H9 (cell line): ENCODE results near the gene ART4. TPM values are rescaled to one million over a fixed set of nuclear protein-coding genes. Genes with fewer than 3 reads are reported as not detected.

ENCODE experiments used
- DNase-seq: peaks from one replicate; pipeline ENCODE4 v3.0.0-alpha.2; 2017
- H2AFZ ChIP-seq: one replicate; pipeline ENCODE4 v1.6.1; 2013; ENCODE audit warnings: mild to moderate bottlenecking, low read length, control low read depth, moderate library complexity
- H2AK5ac ChIP-seq: 2 replicates; pipeline ENCODE4 v1.6.1; 2013; ENCODE audit warnings: low read length, control low read depth, mixed read lengths; ENCODE audit not compliant: insufficient read length
- H2BK120ac ChIP-seq: one replicate; pipeline ENCODE4 v1.6.1; 2013; ENCODE audit warnings: low read depth, mild to moderate bottlenecking, low read length, control low read depth, inconsistent platforms; ENCODE audit not compliant: poor library complexity, severe bottlenecking
- H2BK12ac ChIP-seq: 2 replicates; pipeline ENCODE4 v1.6.1; 2013; ENCODE audit warnings: low read length, control low read depth, mixed read lengths, low read depth; ENCODE audit not compliant: insufficient read length
- H2BK15ac ChIP-seq: 2 replicates; pipeline ENCODE4 v1.6.1; 2013; ENCODE audit warnings: low read depth, low read length, control low read depth
- H2BK20ac ChIP-seq: one replicate; pipeline ENCODE4 v1.6.1; 2013; ENCODE audit warnings: low read depth, mild to moderate bottlenecking, low read length, control low read depth, inconsistent platforms; ENCODE audit not compliant: poor library complexity, severe bottlenecking
- H2BK5ac ChIP-seq: 2 replicates; pipeline ENCODE4 v1.6.1; 2013; ENCODE audit warnings: low read length, control low read depth, mixed read lengths; ENCODE audit not compliant: insufficient read length
- H3K14ac ChIP-seq: 2 replicates; pipeline ENCODE4 v1.6.1; 2013; ENCODE audit warnings: low read length, control low read depth; ENCODE audit not compliant: insufficient read depth
- H3K18ac ChIP-seq: 2 replicates; pipeline ENCODE4 v1.6.1; 2013; ENCODE audit warnings: low read depth, mild to moderate bottlenecking, mixed read lengths, low read length, control low read depth; ENCODE audit not compliant: insufficient read length
- H3K23ac ChIP-seq: 2 replicates; pipeline ENCODE4 v1.6.1; 2013; ENCODE audit warnings: low read length, control low read depth, mixed read lengths, low read depth; ENCODE audit not compliant: insufficient read length
- H3K23me2 ChIP-seq: 2 replicates; pipeline ENCODE4 v1.6.1; 2013; ENCODE audit warnings: low read depth, mild to moderate bottlenecking, mixed read lengths, low read length, control low read depth; ENCODE audit not compliant: insufficient read length, poor library complexity, severe bottlenecking
- H3K27ac ChIP-seq: 2 replicates; pipeline ENCODE4 v1.5.1; 2013; ENCODE audit warnings: low read length, control low read depth, mixed read lengths, low read depth; ENCODE audit not compliant: insufficient read length
- H3K27me3 ChIP-seq: 2 replicates; pipeline ENCODE4 v1.6.1; 2013; ENCODE audit warnings: low read length, control low read depth, inconsistent platforms; ENCODE audit not compliant: insufficient read depth
- H3K4ac ChIP-seq: 2 replicates; pipeline ENCODE4 v1.6.1; 2013; ENCODE audit warnings: low read depth, mild to moderate bottlenecking, control low read depth, inconsistent platforms, low read length, moderate library complexity
- H3K4me1 ChIP-seq: 2 replicates; pipeline ENCODE4 v1.6.1; 2013; ENCODE audit warnings: low read length, control low read depth, inconsistent platforms; ENCODE audit not compliant: insufficient read depth
- H3K4me2 ChIP-seq: 2 replicates; pipeline ENCODE4 v1.6.1; 2013; ENCODE audit warnings: low read length, control low read depth, mixed read lengths; ENCODE audit not compliant: insufficient read length, insufficient read depth
- H3K56ac ChIP-seq: 2 replicates; pipeline ENCODE4 v1.6.1; 2013; ENCODE audit warnings: low read depth, mild to moderate bottlenecking, mixed read lengths, low read length, control low read depth; ENCODE audit not compliant: insufficient read length
- H3K79me1 ChIP-seq: 2 replicates; pipeline ENCODE4 v1.6.1; 2013; ENCODE audit warnings: low read depth, mild to moderate bottlenecking, moderate library complexity, low read length, control low read depth, inconsistent platforms; ENCODE audit not compliant: insufficient read depth, poor library complexity, severe bottlenecking
- H3K79me2 ChIP-seq: 2 replicates; pipeline ENCODE4 v1.6.1; 2013; ENCODE audit warnings: low read length, control low read depth, inconsistent platforms; ENCODE audit not compliant: insufficient read depth
- H3K9ac ChIP-seq: 2 replicates; pipeline ENCODE4 v1.6.1; 2013; ENCODE audit warnings: low read length, control low read depth, mixed read lengths; ENCODE audit not compliant: insufficient read length; ENCODE audit errors: extremely low read depth
- H3K9me3 ChIP-seq: one replicate; pipeline ENCODE4 v1.6.1; 2013; ENCODE audit warnings: low read depth, low read length, inconsistent platforms; ENCODE audit not compliant: control insufficient read depth
- H3T11ph ChIP-seq: one replicate; pipeline ENCODE4 v1.6.1; 2013; ENCODE audit warnings: mild to moderate bottlenecking, low read length, control low read depth, inconsistent platforms
- H4K20me1 ChIP-seq: one replicate; pipeline ENCODE4 v1.6.1; 2013; ENCODE audit not compliant: control insufficient read depth, insufficient read length, insufficient read depth
- H4K5ac ChIP-seq: 2 replicates; pipeline ENCODE4 v1.6.1; 2013; ENCODE audit warnings: low read depth, mild to moderate bottlenecking, mixed read lengths, low read length, control low read depth; ENCODE audit not compliant: insufficient read length
- H4K8ac ChIP-seq: replicated peaks from 2 replicates; pipeline ENCODE4 v1.6.1; 2013; ENCODE audit warnings: low read length, control low read depth, mixed read lengths, low read depth; ENCODE audit not compliant: insufficient read length
- H4K91ac ChIP-seq: 2 replicates; pipeline ENCODE4 v1.6.1; 2013; ENCODE audit warnings: low read depth, mild to moderate bottlenecking, moderate library complexity, mixed read lengths, low read length, control low read depth; ENCODE audit not compliant: insufficient read length
- H3K27ac Mint-ChIP-seq, 3 experiments: 2 replicates in 2 of 3; 3 replicates in 1 of 3; pipeline ENCODE4 v1.8.0; 2020 to 2021; ENCODE audit warnings: mixed read lengths in 3 of 3, mild to moderate bottlenecking in 1 of 3, moderate library complexity in 1 of 3
- H3K27me3 Mint-ChIP-seq: 2 replicates; pipeline ENCODE4 v1.8.0; 2021; ENCODE audit warnings: low read depth, mild to moderate bottlenecking, moderate library complexity, mixed read lengths
- H3K36me3 Mint-ChIP-seq, 3 experiments: 2 replicates in 2 of 3; 3 replicates in 1 of 3; pipeline ENCODE4 v1.8.0; 2020 to 2021; ENCODE audit warnings: low read depth in 3 of 3, mixed read lengths in 3 of 3; ENCODE audit not compliant: insufficient read depth in 1 of 3
- H3K4me1 Mint-ChIP-seq, 2 experiments: 2 replicates each; pipeline ENCODE4 v1.8.0; 2020; ENCODE audit warnings: mixed read lengths in 2 of 2
- H3K4me3 Mint-ChIP-seq, 2 experiments: 2 replicates in 1 of 2; 3 replicates in 1 of 2; pipeline ENCODE4 v1.8.0; 2020 to 2021; ENCODE audit warnings: mild to moderate bottlenecking in 2 of 2, mixed read lengths in 2 of 2, moderate library complexity in 1 of 2
- H3K9me3 Mint-ChIP-seq, 2 experiments: 2 replicates in 1 of 2; 3 replicates in 1 of 2; pipeline ENCODE4 v1.8.0; 2020; ENCODE audit warnings: mild to moderate bottlenecking in 2 of 2, mixed read lengths in 2 of 2, moderate library complexity in 1 of 2
- CTCF ChIP-seq: fragments of 200-600 bp; sonication (generic); conservative IDR thresholded peaks from 3 replicates; pipeline ENCODE4 v1.8.0; 2021; ENCODE audit warnings: antibody characterized with exemption, mild to moderate bottlenecking
- WGBS: extraction: QIAGEN DNeasy Blood & Tissue Kit; methylation state at CpG from one replicate; pipeline ENCODE4 v1.1.7; 2013; ENCODE audit warnings: missing lambda C conversion rate, low lambda C conversion rate, mixed read lengths; ENCODE audit not compliant: insufficient read length; ENCODE audit errors: extremely low coverage; 5-methylcytosine and 5-hydroxymethylcytosine counted together
- total RNA-seq: library from RNA; stranded (reverse); gene quantifications from 2 replicates; pipeline ENCODE4 v1.2.1, GENCODE V29; 2021

The ART4 gene
- total RNA-seq, 1 experiment from 2014 or later, result not detected

- no peaks in the 10 kb centered on the region for H3K27me3 Mint-ChIP-seq
- Histone ChIP-seq H3K4ac (no peak overlapping the region), H3K9ac (no peak overlapping the region), H3T11ph (no peak overlapping the region), H2BK5ac (no peak overlapping the region), H3K9me3 (no peaks in the 10 kb centered on the region), H2AFZ (no peak overlapping the region), H2BK15ac (no peak overlapping the region), H4K20me1 (no peaks in the 10 kb centered on the region), H3K18ac (no peak overlapping the region), H3K27ac (no peak overlapping the region), H3K14ac (no peak overlapping the region), H4K5ac (no peak overlapping the region), H2BK20ac (no peak overlapping the region), H4K8ac (no peak overlapping the region), H3K79me2 (no peaks in the 10 kb centered on the region), H2BK12ac (no peak overlapping the region), H3K4me2 (no peak overlapping the region), H3K27me3 (no peaks in the 10 kb centered on the region; the same call in 1 of the 2 replicates), H4K91ac (no peak overlapping the region), H3K23ac (no peak overlapping the region), H3K56ac (no peak overlapping the region), H3K79me1 (no peaks in the 10 kb centered on the region), H3K4me1 (no peaks in the 10 kb centered on the region), H3K23me2 (no peaks in the 10 kb centered on the region), H2BK120ac (no peak overlapping the region), H2AK5ac (no peak overlapping the region)
- no peak for DNase-seq
- no peaks in the 10 kb centered on the region for H3K36me3 Mint-ChIP-seq
- no peak overlapping the region for H3K27ac Mint-ChIP-seq
- peak; percentile 82 for TF ChIP-seq CTCF
- no peaks in the 10 kb centered on the region for H3K9me3 Mint-ChIP-seq
- H3K4me1 Mint-ChIP-seq, result peaks cover 2 to 3% of the 10 kb centered on the region in 2 experiments; a peak in 1 of 4 replicates
- no CpG with 5 or more reads among the region's 3 CpGs for WGBS
- H3K4me3 Mint-ChIP-seq, result no peak overlapping the region
Observed at GRCh38 chr12:14845350-14845750, 2.0 kb upstream of the ART4 start.
